HL-60 (cell line): ENCODE data around the gene IWS1.

ENCODE experiments used
- DNase-seq, 2 experiments: peaks; one replicate each; pipeline ENCODE4 v3.0.0-alpha.2; 2010 to 2020; ENCODE audit warnings: low read depth in 1 of 2, low spot score in 1 of 2
- H3K27ac ChIP-seq: fragments of 250-450 bp; sonication (Bioruptor Pico); replicated peaks from 2 replicates; pipeline ENCODE4 v1.5.1; 2020; ENCODE audit warnings: mild to moderate bottlenecking, moderate library complexity
- H3K27me3 ChIP-seq: fragments of 250-450 bp; sonication (Bioruptor Pico); 2 replicates; pipeline ENCODE4 v1.5.1; 2021; ENCODE audit warnings: mild to moderate bottlenecking, moderate library complexity; ENCODE audit not compliant: insufficient read depth, poor library complexity, severe bottlenecking
- H3K4me3 ChIP-seq: replicated peaks from 2 replicates; pipeline ENCODE4 v1.5.1; 2011; ENCODE audit warnings: mild to moderate bottlenecking, control low read depth, low read length; ENCODE audit not compliant: insufficient read depth
- GABPA ChIP-seq: IDR thresholded peaks from 2 replicates; pipeline ENCODE4 v1.6.1; 2012; ENCODE audit warnings: low read depth
- POLR2AphosphoS5 ChIP-seq: IDR thresholded peaks from 2 replicates; pipeline ENCODE4 v1.6.1; 2012; ENCODE audit warnings: low read depth
- SPI1 ChIP-seq: IDR thresholded peaks from 2 replicates; pipeline ENCODE4 v1.6.1; 2012; ENCODE audit warnings: low read depth, mild to moderate bottlenecking, borderline replicate concordance
- TF ChIP-seq, protein P1 (sequence below): IDR thresholded peaks from one replicate; pipeline ENCODE4 v1.5.1; 2011; ENCODE audit warnings: low read length, control low read depth, inconsistent platforms; ENCODE audit not compliant: insufficient read depth
- TF ChIP-seq, protein P2 (sequence below): IDR thresholded peaks from 2 replicates; pipeline ENCODE4 v1.6.1; 2012; ENCODE audit warnings: low read depth; ENCODE audit not compliant: insufficient replicate concordance

Gene IWS1

DNA sequence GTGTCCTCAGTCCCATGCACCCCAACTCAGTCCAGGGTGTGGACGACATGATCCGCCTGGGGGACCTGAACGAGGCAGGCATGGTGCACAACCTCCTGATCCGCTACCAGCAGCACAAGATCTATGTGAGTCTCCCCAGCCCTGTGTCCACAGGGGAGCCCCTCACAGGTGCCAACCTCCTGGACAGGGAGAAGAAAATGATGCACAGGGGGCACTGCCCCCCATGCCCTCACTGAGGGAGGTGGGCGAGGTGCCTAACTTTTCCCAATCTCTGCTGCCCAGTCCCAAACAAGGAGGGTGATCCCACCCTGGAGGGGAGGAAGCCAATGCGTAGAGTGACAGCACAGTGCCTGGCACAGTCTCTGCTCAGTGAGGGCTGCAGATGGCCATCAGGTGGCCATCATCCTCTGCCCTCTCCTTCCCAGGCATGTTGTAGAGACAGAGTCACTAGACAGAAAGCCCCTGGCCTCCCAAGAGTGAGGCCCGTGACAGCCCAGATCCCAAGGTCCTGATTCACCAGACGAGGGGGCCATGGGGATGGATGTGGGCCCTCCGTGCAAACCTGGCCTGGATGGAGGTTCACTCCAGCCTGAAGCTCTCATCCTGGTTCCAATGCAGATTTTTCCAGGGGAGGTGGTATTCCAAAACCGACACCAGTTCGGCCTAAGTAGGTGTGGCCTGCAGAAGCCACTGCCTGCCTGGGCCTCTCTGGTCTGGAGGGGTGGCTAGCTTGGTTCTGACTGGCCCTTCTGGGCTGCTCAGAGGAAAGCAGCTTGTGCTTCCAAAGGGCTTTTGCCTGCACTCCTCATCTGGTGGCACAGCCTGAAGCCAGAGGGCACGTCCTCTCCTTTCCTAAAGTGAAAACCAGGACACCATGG is 39.2 kb upstream of the IWS1 start:
- no peak for TF ChIP-seq GABPA
- no peak for TF ChIP-seq POLR2AphosphoS5
- TF ChIP-seq, protein P1, sequence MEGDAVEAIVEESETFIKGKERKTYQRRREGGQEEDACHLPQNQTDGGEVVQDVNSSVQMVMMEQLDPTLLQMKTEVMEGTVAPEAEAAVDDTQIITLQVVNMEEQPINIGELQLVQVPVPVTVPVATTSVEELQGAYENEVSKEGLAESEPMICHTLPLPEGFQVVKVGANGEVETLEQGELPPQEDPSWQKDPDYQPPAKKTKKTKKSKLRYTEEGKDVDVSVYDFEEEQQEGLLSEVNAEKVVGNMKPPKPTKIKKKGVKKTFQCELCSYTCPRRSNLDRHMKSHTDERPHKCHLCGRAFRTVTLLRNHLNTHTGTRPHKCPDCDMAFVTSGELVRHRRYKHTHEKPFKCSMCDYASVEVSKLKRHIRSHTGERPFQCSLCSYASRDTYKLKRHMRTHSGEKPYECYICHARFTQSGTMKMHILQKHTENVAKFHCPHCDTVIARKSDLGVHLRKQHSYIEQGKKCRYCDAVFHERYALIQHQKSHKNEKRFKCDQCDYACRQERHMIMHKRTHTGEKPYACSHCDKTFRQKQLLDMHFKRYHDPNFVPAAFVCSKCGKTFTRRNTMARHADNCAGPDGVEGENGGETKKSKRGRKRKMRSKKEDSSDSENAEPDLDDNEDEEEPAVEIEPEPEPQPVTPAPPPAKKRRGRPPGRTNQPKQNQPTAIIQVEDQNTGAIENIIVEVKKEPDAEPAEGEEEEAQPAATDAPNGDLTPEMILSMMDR, result no peak
- TF ChIP-seq, protein P2, sequence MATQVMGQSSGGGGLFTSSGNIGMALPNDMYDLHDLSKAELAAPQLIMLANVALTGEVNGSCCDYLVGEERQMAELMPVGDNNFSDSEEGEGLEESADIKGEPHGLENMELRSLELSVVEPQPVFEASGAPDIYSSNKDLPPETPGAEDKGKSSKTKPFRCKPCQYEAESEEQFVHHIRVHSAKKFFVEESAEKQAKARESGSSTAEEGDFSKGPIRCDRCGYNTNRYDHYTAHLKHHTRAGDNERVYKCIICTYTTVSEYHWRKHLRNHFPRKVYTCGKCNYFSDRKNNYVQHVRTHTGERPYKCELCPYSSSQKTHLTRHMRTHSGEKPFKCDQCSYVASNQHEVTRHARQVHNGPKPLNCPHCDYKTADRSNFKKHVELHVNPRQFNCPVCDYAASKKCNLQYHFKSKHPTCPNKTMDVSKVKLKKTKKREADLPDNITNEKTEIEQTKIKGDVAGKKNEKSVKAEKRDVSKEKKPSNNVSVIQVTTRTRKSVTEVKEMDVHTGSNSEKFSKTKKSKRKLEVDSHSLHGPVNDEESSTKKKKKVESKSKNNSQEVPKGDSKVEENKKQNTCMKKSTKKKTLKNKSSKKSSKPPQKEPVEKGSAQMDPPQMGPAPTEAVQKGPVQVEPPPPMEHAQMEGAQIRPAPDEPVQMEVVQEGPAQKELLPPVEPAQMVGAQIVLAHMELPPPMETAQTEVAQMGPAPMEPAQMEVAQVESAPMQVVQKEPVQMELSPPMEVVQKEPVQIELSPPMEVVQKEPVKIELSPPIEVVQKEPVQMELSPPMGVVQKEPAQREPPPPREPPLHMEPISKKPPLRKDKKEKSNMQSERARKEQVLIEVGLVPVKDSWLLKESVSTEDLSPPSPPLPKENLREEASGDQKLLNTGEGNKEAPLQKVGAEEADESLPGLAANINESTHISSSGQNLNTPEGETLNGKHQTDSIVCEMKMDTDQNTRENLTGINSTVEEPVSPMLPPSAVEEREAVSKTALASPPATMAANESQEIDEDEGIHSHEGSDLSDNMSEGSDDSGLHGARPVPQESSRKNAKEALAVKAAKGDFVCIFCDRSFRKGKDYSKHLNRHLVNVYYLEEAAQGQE, result no peak
- TF ChIP-seq SPI1, result no peak
- Histone ChIP-seq H3K4me3 (no peak overlapping the region), H3K27ac (no peak overlapping the region), H3K27me3 (no peaks in the 10 kb centered on the region)
- no peak for DNase-seq

DNA sequence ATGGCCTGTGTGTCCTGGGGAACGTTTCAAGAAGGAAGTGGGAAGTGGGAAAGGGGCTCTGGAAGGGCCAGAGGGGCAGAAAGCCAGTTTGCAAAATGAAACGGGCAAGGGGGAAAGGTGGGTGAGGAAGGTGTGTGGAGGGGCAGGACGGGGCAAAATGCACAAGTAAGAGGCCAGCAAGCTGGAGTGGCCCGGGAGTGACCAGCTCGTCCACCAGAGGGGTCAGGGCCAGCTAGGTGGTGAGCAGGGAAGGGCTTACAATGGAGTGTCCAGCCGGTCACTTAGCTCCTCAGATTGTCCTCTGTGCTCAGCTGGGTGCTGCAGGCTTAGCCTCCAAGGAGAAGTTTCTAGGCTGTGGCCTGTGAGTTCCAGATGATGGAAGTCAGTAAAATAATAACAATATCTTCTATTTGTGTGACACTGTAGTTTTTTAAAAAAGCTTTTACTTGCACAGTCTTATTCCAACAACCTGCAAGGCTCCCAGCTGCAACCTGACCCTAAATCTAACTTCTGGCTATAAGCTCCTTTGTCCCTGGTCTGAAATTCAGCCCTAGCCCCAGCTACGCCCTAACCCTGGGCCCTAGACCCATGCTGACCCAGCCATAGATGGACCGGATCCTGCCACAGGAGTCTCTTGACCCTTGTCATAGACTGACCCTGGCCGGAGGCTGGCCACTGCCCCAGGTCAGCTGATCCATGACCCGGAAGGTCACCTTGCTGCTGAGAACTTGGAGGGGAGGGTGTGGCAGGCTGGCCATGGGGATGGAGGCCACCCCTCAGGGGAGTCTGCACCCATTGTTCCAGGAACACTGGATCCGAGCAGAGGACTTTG is 38.4 kb upstream of the IWS1 start:
- no peak for DNase-seq
- no peak overlapping the region for H3K27ac ChIP-seq
- H3K27me3 ChIP-seq, result no peaks in the 10 kb centered on the region
- TF ChIP-seq SPI1 (no peak), GABPA (no peak), POLR2AphosphoS5 (no peak)
- TF ChIP-seq, protein P1, result no peak
- TF ChIP-seq, protein P2, result no peak
- H3K4me3 ChIP-seq, result no peak overlapping the region

DNA sequence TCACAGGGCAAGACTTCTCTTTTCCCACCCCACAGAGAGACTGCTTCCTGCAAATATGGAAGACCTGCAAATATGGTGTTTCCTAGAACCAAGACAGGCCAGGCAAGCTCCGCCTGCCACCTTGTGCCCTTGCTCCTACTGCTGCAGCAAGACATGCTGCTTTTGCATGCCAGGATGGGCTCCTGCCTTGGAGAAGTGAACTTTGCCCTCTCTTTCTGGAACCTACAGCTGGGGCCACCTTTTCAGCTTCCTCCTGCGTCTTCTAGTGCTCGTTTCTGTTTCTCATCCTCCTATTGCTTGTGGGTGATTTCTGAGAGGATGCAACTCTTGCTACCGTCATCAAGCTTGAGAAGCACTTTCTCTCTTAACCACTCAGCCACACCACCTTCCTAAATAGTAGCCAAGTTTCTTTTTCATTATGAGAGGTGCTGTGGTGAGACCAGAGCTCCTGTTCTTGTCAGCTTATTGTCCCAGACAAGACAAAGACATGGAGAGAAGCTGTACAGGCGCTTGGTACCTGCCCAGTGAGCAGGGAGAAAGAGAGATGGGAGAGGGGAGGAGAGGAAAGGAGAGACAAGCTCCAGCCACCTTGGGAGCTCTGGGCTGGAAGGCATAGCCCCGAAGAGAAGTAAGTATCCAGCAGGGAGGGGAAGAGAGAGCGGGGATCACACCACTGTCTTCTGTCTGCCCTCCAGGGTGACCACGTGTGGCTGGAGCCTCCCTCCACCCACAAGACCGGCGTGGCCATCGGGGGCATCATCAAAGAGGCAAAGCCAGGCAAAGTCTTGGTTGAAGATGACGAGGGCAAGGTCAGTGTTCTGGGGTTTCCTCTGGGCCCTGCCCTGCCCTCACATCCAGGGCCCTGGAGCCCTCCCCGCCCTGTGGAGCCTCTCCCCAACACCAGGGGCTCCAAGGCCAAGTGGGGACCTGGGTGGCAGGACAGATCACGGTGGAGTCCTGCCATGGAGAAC is 37.5 kb upstream of the IWS1 start:
- Histone ChIP-seq H3K27ac (no peak overlapping the region), H3K4me3 (no peak overlapping the region), H3K27me3 (no peaks in the 10 kb centered on the region)
- peak in 1 of 2 experiments; percentile 28 for DNase-seq
- TF ChIP-seq GABPA, result no peak
- TF ChIP-seq, protein P1, result no peak
